Measurements from ENCODE around the gene MAGI3.

MAGI3 gene

DNA sequence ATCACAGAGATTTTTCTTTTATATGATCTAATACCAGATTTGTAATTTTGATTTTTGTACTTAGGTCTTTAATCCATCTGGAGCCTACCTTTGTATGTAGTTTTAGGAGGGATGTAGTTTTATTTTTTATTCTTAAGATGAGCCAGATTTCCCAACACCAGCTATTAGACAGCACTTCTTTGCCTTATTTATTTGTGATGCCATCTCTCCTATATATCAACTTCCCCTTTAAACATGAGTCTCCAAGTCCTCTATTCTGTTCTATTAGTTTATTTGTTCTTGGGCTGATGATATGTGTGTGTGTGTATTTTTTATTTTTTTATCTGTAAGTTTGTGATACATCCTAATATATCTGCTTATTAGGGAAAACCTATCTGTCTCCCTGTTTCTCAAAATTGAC lies 274.8 kb downstream of the MAGI3 start:
- no peak for DNase-seq (ENCODE audit: low read depth)
- no peak overlapping the region for H3K4me3 ChIP-seq (ENCODE audit: low read length)
- TF ChIP-seq, protein P1, sequence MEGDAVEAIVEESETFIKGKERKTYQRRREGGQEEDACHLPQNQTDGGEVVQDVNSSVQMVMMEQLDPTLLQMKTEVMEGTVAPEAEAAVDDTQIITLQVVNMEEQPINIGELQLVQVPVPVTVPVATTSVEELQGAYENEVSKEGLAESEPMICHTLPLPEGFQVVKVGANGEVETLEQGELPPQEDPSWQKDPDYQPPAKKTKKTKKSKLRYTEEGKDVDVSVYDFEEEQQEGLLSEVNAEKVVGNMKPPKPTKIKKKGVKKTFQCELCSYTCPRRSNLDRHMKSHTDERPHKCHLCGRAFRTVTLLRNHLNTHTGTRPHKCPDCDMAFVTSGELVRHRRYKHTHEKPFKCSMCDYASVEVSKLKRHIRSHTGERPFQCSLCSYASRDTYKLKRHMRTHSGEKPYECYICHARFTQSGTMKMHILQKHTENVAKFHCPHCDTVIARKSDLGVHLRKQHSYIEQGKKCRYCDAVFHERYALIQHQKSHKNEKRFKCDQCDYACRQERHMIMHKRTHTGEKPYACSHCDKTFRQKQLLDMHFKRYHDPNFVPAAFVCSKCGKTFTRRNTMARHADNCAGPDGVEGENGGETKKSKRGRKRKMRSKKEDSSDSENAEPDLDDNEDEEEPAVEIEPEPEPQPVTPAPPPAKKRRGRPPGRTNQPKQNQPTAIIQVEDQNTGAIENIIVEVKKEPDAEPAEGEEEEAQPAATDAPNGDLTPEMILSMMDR (conservative IDR thresholded peaks at IDR 0.05; ENCODE audit: low read depth, low read length), result no peak

DNA sequence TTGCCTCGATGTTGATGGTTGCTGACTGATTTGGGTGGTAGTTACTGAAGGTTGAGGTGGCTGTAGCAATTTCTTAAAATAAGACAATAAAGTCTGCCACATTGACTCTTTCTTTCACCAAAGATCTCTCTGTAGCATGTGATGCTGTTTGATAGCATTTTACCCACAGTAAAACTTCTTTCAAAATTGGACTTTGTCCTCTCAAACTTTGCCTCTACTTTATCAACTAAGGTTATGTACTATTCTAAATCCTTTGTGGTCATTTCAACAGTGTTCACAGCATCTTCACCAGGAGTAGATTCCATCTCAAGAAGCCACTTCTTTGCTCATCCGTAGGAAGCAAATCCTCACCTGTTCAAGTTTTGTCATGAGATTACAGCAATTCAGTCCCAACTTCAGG lies 275.8 kb downstream of the MAGI3 start:
- no peak overlapping the region for H3K4me3 ChIP-seq (ENCODE audit: low read length)
- DNase-seq (ENCODE audit: low read depth), result no peak
- TF ChIP-seq, protein P1 (conservative IDR thresholded peaks at IDR 0.05; ENCODE audit: low read depth, low read length), result no peak

DNA sequence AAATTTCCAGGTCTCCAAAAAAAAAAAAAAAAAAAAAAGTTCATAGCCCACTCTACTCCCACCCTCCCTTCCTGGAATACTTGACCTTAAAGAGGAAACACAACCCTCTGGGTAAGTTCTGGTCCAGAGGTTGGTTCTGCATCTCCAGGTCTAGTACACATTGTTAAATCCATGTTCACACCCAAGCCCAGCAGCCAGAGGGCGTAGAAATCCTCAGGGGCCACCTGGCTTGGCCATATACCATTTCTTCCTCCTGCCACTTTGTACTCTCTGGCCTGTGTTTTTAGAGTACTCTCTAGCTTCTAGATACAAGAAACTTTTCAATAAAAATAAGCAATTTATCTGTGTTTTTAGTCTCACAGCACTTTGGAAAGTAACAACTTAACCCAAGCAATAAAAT lies 279.7 kb downstream of the MAGI3 start:
- TF ChIP-seq, protein P1 (conservative IDR thresholded peaks at IDR 0.05; ENCODE audit: low read depth, low read length), result no peak
- no peak for DNase-seq (ENCODE audit: low read depth)
- no peak overlapping the region for H3K4me3 ChIP-seq (ENCODE audit: low read length)

DNA sequence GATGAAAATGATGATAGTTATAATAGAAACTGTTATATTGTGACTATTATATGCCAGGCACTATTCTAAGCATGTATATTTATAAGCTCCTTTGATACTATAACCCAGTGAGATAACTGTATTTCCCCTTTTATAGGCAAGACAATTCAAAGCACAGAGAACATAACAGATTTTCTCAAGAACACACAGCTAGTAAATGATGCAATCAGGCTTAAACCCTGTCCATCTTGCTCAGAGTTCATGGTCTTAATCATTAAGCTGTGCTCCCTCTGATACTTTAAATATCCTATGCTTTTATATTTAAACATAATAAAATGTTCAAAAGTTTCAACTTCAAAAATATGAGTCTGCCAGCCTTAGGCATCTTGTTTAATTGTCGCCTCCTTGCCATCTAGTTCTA lies 280.3 kb downstream of the MAGI3 start:
- no peak for DNase-seq (ENCODE audit: low read depth)
- no peak overlapping the region for H3K4me3 ChIP-seq (ENCODE audit: low read length)
- TF ChIP-seq, protein P1 (conservative IDR thresholded peaks at IDR 0.05; ENCODE audit: low read depth, low read length), result no peak

DNA sequence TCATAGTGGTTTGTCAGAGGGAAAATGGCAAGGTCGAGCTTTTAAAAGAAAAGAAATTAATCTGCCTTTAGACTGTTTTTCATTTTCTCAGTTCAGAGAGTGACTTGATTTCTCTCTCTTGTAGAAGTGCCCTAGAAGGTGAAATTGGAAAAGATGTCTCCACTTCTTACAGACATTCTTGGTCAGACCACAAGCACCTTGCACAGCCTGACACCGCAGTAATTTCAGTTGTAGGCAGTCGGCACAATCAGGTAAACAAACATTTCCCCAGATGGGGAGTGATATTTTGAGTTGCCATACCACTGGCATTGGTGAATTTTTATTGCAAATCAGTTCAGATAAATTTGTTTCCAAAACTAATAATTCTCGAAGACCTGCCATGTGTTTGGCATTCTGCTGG lies 282.2 kb downstream of the MAGI3 start:
- DNase-seq (ENCODE audit: low read depth), result no peak
- TF ChIP-seq, protein P1 (conservative IDR thresholded peaks at IDR 0.05; ENCODE audit: low read depth, low read length), result no peak
- H3K4me3 ChIP-seq (ENCODE audit: low read length), result no peak overlapping the region

DNA sequence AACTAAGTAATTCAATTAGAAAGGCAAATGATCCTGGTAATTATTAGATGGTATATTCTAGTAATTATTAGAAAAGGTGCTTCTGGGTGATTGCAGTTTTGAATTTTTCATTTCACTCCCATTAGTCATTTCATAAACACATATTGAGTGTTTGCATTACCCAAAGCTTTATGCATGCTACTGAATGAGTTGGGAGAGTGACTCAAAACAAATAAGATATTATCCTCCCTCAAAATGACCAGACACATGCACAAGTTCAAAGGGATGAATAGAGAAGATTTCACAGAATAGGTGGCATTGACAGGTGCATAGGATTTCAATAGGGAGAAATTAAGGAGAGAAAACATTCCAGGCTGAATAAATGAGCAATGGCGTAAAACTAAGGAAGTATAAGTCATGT lies 284.3 kb downstream of the MAGI3 start:
- no peak for DNase-seq (ENCODE audit: low read depth)
- no peak overlapping the region for H3K4me3 ChIP-seq (ENCODE audit: low read length)
- TF ChIP-seq, protein P1 (conservative IDR thresholded peaks at IDR 0.05; ENCODE audit: low read depth, low read length), result no peak

DNA sequence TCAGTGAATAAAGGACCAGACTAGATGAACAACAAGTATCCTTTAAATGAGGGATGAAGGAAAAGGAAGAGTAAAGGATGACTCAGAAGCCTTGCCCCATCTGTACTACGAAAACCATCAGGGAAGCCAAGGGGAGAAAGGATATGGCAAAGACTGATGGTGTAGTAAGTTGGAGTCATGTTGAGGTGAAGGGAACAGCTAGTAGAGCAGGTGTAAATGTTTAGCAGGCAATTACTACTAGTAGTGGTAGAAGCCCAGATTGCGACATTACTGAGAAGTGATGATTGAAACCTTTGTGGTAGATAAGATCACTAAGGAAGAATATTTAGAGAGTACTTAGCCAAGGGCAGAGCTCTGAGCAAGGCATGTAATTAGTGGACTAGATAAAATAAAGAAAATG lies 285.0 kb downstream of the MAGI3 start:
- no peak for DNase-seq (ENCODE audit: low read depth)
- H3K4me3 ChIP-seq (ENCODE audit: low read length), result no peak overlapping the region
- TF ChIP-seq, protein P1 (conservative IDR thresholded peaks at IDR 0.05; ENCODE audit: low read depth, low read length), result no peak
